B cell (primary cell): ENCODE data around the gene LPGAT1. TPM values are rescaled to one million over a fixed set of nuclear protein-coding genes. Genes with fewer than 3 reads are reported as not detected.

Experiments used
- ATAC-seq: fragments of 200-7000 bp; cut with Tn5 transposase; one replicate; pipeline ENCODE4 v1.10.0; 2021; ENCODE audit warnings: low read depth, mild to moderate bottlenecking, moderate number of reproducible peaks, moderate library complexity
- CTCF ChIA-PET: fragments of 350-600 bp; sonication (Branson Sonifier 250); formaldehyde crosslinking; loops from one replicate; lab custom pipeline; 2021; ENCODE audit warnings: antibody characterized with exemption, inconsistent platforms; lab: Charles Lee
- POLR2A ChIA-PET: fragments of 350-600 bp; sonication (Branson Sonifier 250); formaldehyde crosslinking; loops from one replicate; lab custom pipeline; 2021; ENCODE audit warnings: antibody characterized with exemption; lab: Charles Lee
- DNase-seq: peaks from one replicate; pipeline ENCODE4 v3.0.0; 2013
- H2AFZ ChIP-seq: 2 replicates; pipeline ENCODE4 v1.6.1; 2012; ENCODE audit warnings: mild to moderate bottlenecking, low read depth, low read length; ENCODE audit not compliant: insufficient read depth, poor library complexity, severe bottlenecking
- H3K27ac ChIP-seq, 2 donors: 1 replicate in 1 of 2; 2 replicates in 1 of 2; pipeline ENCODE4 v1.5.1; 2012 to 2013; ENCODE audit warnings: low read length in 2 of 2, mild to moderate bottlenecking in 2 of 2, moderate library complexity in 1 of 2
- H3K27me3 ChIP-seq, 4 experiments: fragments of 200-600 bp in 1 of 4; sonication (generic) in 1 of 4; replicated peaks in 1 of 4; 1 replicate in 2 of 4; 2 replicates in 2 of 4; pipeline versions ENCODE4 v1.6.1 to v1.7.0; 2013 to 2016; ENCODE audit warnings: low read length in 3 of 4, mild to moderate bottlenecking in 2 of 4, mixed read lengths in 1 of 4, moderate library complexity in 1 of 4; ENCODE audit not compliant: insufficient read depth in 4 of 4, control insufficient read depth in 3 of 4; ENCODE audit errors: control extremely low read depth in 1 of 4
- H3K36me3 ChIP-seq, 2 experiments: replicated peaks in 1 of 2; 1 replicate in 1 of 2; 2 replicates in 1 of 2; pipeline versions ENCODE4 v1.6.1 to v1.7.1; 2013; ENCODE audit warnings: low read length in 1 of 2; ENCODE audit not compliant: insufficient read depth in 2 of 2, control insufficient read depth in 1 of 2; ENCODE audit errors: control extremely low read depth in 1 of 2, extremely low read depth in 1 of 2
- H3K4me1 ChIP-seq, 2 donors: fragments of 200-600 bp in 1 of 2; sonication (generic) in 1 of 2; 1 replicate in 1 of 2; 2 replicates in 1 of 2; pipeline versions ENCODE4 v1.5.1 to v1.6.1; 2013 to 2017; ENCODE audit warnings: low read length in 2 of 2; ENCODE audit not compliant: control insufficient read depth in 2 of 2, insufficient read depth in 2 of 2
- H3K4me2 ChIP-seq: replicated peaks from 2 replicates; pipeline ENCODE3; 2012; ENCODE audit warnings: mild to moderate bottlenecking, low read depth, low read length; ENCODE audit not compliant: poor library complexity, severe bottlenecking
- H3K4me3 ChIP-seq, 5 experiments: fragments of 200-600 bp in 1 of 5; sonication (generic) in 1 of 5; 1 replicate in 3 of 5; 2 replicates in 2 of 5; pipeline versions ENCODE4 v1.5.1 to v1.7.0; 2011 to 2016; ENCODE audit warnings: low read length in 4 of 5, mild to moderate bottlenecking in 4 of 5, low read depth in 2 of 5, control low read depth in 1 of 5, moderate library complexity in 1 of 5; ENCODE audit not compliant: insufficient read depth in 1 of 5; ENCODE audit errors: control extremely low read depth in 1 of 5, extremely low read depth in 1 of 5
- H3K79me2 ChIP-seq: fragments of 200-600 bp; sonication (generic); one replicate; pipeline ENCODE4 v1.6.0; 2016; ENCODE audit warnings: low read length; ENCODE audit not compliant: control insufficient read depth, insufficient read depth
- H3K9ac ChIP-seq: fragments of 200-600 bp; sonication (generic); 2 replicates; pipeline ENCODE4 v1.6.1; 2017; ENCODE audit warnings: mild to moderate bottlenecking, low read length, moderate library complexity
- H3K9me3 ChIP-seq, 3 donors: one replicate each; pipeline versions ENCODE4 v1.6.1 to v1.7.1; 2013; ENCODE audit warnings: low read length in 2 of 3; ENCODE audit not compliant: control insufficient read depth in 2 of 3, insufficient read depth in 1 of 3; ENCODE audit errors: control extremely low read depth in 1 of 3
- H4K20me1 ChIP-seq: 2 replicates; pipeline ENCODE4 v1.6.0; 2012; ENCODE audit warnings: mild to moderate bottlenecking, low read length; ENCODE audit not compliant: insufficient read depth, control insufficient read depth, poor library complexity, severe bottlenecking
- H3K27ac Mint-ChIP-seq: one replicate; pipeline ENCODE4 v1.8.0; 2021; ENCODE audit warnings: mixed read lengths
- H3K27me3 Mint-ChIP-seq: one replicate; pipeline ENCODE4 v1.8.0; 2021; ENCODE audit warnings: mixed read lengths
- H3K4me1 Mint-ChIP-seq: one replicate; pipeline ENCODE4 v1.8.0; 2021; ENCODE audit warnings: mixed read lengths
- H3K4me3 Mint-ChIP-seq: one replicate; pipeline ENCODE4 v1.8.0; 2021; ENCODE audit warnings: mixed read lengths
- H3K9me3 Mint-ChIP-seq: one replicate; pipeline ENCODE4 v1.8.0; 2022; ENCODE audit warnings: mixed read lengths; ENCODE audit not compliant: insufficient read depth
- CTCF ChIP-seq: fragments of 200-600 bp; IDR thresholded peaks from one replicate; pipeline ENCODE4 v1.8.0; 2022; ENCODE audit warnings: antibody characterized with exemption, mild to moderate bottlenecking
- EZH2 ChIP-seq: IDR thresholded peaks from 2 replicates; pipeline ENCODE4 v1.6.1; 2012; ENCODE audit warnings: borderline replicate concordance, low read depth, mild to moderate bottlenecking, moderate library complexity, low read length; ENCODE audit not compliant: insufficient read depth, poor library complexity, severe bottlenecking
- whole genome bisulfite sequencing: methylation state at CpG from one replicate; pipeline ENCODE4 v1.1.5; 2013; ENCODE audit warnings: missing lambda C conversion rate; ENCODE audit not compliant: insufficient coverage; 5-methylcytosine and 5-hydroxymethylcytosine counted together
- intact Hi-C: fragments of 100-400 bp; cut with micrococcal nuclease; formaldehyde crosslinking; loops from one replicate; pipeline ENCODE4 v1.10.0; 2022
- polyA plus RNA-seq: library from polyadenylated mRNA; depleted of rRNA; stranded (reverse); fragments of >200 nt; gene quantifications from 2 replicates; pipeline ENCODE4 v1.2.3, GENCODE V29; 2012
- total RNA-seq, 2 donors: library from RNA; stranded (reverse); fragments of 120-200 nt in 1 of 2; gene quantifications; 1 replicate in 1 of 2; 2 replicates in 1 of 2; pipeline versions ENCODE4 v1.2.3 to v1.2.4, GENCODE V29; 2013 to 2022

Gene LPGAT1
- total and polyA plus RNA-seq, 2 donors (not counting 1 experiment from before 2014, with no cell fraction given), result 9.3 to 63.8 TPM

GRCh38 chr1:211829343-211830054 is 1.1 kb downstream of the LPGAT1 start:
- Mint-ChIP-seq H3K4me1 (peaks cover 62% of the 10 kb centered on the region), H3K27me3 (no peaks in the 10 kb centered on the region), H3K27ac (peak overlapping the region; percentile 87), H3K4me3 (peak overlapping the region; percentile 94), H3K9me3 (no peaks in the 10 kb centered on the region)
- no peaks in the 10 kb centered on the region for H3K36me3 ChIP-seq
- DNase-seq, result no peak
- peak overlapping the region; percentile 48 to 85 (median 72) for H3K4me3 ChIP-seq
- ATAC-seq, result no peak
- WGBS, result 44% methylated on average over 16 of the region's 22 CpGs
- ChIA-PET POLR2A (interaction anchor here (0.5 to 0.7 kb wide), 2 partner anchors 26 to 31 kb away, joined by 3 to 4 read pairs; no protein-coding TSS in a partner anchor), CTCF (interaction anchor here (1.3 to 3.0 kb wide), 3 partner anchors 15 to 206 kb away, joined by 3 to 10 read pairs (median 8); partner anchors contain the start of genes DTL and INTS7)
- H3K27ac ChIP-seq, result peak overlapping the region; percentile 39 to 80
- TF ChIP-seq CTCF (no peak), EZH2 (no peak)
- intact Hi-C loops, result loop anchor here (1.0 to 5.0 kb wide), 9 partner anchors 108 to 588 kb away; partner anchors contain the start of genes DTL, INTS7, PPP2R5A and SLC30A1
- H3K79me2 ChIP-seq, result peaks cover 34% of the 10 kb centered on the region
- peak overlapping the region; percentile 94 for H2AFZ ChIP-seq
- no peaks in the 10 kb centered on the region for H4K20me1 ChIP-seq
- no peaks in the 10 kb centered on the region for H3K27me3 ChIP-seq
- H3K9me3 ChIP-seq, result no peaks in the 10 kb centered on the region
- peak overlapping the region; percentile 96 for H3K4me2 ChIP-seq
- H3K4me1 ChIP-seq, result peaks cover 44 to 49% of the 10 kb centered on the region in 2 donors
- H3K9ac ChIP-seq, result peak overlapping the region; percentile 82
